ENCODE measurements around the gene PLCB4. TPM values are rescaled to one million over a fixed set of nuclear protein-coding genes. Genes with fewer than 3 reads are reported as not detected.

Gene PLCB4
- total and polyA plus RNA-seq, 8 donors = 6.2 to 15.3 (median 9.4) TPM

DNA sequence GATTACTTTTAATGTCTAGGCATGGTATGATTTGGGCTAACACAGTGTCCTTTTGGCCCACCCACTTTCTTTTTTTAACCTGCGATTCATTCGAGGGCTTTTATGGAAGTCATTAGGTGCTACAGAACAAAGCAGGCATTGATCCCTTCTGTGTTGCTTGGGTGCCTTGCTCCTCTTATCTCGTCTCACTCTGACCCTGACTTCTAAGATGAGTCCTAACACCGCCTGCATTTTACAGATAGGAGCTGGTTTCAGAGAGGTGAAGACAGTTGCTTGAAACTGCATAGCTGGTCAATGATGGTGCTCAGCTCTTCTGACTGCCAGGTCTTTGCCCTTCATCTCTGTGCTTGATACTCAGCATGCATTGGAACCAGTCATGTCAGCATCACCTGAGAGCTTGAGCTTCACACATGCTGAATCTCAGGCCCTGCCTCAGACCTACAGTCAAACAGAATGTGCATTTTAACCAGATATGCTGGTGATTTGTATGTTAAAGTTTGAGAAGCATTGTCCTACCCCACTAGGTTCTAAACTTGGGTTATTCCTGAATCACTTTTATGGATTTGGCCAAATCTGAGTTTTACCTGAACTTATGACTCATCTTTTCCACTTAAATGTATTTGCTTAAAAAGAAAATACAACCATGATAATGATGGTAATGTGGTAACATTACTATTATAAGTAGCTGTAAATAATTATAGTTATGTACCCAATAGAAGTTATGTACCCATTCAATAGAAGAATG, 142.3 kb downstream of the PLCB4 start:
- H3K27me3 ChIP-seq = no peaks in the 10 kb centered on the region
- TF ChIP-seq, protein P1, sequence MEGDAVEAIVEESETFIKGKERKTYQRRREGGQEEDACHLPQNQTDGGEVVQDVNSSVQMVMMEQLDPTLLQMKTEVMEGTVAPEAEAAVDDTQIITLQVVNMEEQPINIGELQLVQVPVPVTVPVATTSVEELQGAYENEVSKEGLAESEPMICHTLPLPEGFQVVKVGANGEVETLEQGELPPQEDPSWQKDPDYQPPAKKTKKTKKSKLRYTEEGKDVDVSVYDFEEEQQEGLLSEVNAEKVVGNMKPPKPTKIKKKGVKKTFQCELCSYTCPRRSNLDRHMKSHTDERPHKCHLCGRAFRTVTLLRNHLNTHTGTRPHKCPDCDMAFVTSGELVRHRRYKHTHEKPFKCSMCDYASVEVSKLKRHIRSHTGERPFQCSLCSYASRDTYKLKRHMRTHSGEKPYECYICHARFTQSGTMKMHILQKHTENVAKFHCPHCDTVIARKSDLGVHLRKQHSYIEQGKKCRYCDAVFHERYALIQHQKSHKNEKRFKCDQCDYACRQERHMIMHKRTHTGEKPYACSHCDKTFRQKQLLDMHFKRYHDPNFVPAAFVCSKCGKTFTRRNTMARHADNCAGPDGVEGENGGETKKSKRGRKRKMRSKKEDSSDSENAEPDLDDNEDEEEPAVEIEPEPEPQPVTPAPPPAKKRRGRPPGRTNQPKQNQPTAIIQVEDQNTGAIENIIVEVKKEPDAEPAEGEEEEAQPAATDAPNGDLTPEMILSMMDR (IDR thresholded peaks at IDR 0.05) = no peak
- H3K4me3 ChIP-seq = no peak overlapping the region
- intact Hi-C loops (cut with DNase I) = no loop called here
- ATAC-seq (no peak), DNase-seq (no peak)
- no peaks in the 10 kb centered on the region for H3K9me3 ChIP-seq
- no peak overlapping the region for H3K27ac ChIP-seq
- no peaks in the 10 kb centered on the region for H3K4me1 ChIP-seq
- H3K36me3 ChIP-seq = no peaks in the 10 kb centered on the region

DNA sequence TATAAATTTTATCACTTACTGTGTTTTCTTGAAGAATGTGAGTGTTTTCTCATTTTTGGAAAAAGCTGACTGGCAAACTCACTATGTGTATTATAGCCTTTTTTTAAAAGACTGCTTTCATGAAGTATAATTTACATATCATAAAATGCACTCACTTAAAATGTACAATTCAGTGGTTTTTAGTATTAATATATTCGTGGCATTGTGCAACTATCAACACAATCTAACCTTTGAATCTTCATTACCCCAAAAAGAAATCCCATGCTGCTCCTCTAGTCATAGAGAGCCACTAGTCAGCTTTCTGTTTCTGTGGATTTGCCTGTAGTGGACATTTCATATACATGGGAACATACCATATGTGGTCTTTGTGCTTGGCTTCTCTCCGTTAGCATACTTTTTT, 143.8 kb downstream of the PLCB4 start:
- no peak overlapping the region for H3K27ac ChIP-seq
- no peak overlapping the region for H3K4me3 ChIP-seq
- no peaks in the 10 kb centered on the region for H3K36me3 ChIP-seq
- H3K4me1 ChIP-seq = no peaks in the 10 kb centered on the region
- H3K27me3 ChIP-seq = no peaks in the 10 kb centered on the region
- no peak for DNase-seq
- TF ChIP-seq, protein P1 (IDR thresholded peaks at IDR 0.05) = no peak
- no peaks in the 10 kb centered on the region for H3K9me3 ChIP-seq
- intact Hi-C loops (cut with DNase I) = no loop called here
- ATAC-seq = no peak

DNA sequence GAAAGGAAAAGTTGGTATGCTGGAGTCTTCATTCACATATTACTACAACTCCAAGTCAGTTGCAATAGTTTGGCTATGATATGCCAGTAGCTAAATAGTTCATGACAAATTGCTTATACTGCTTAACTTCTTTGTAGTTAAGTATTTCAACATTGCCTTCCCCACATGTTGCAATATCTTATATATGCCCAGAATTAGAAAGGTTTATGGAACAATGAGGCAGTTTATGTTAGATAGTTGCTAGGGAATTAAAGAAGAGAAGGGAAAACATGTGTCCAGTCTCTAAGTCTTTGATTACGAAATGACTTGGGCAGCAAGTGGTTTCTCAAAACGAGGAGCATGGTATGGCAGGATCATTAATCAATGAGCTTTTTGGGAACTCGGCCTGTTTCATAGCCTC, 145.8 kb downstream of the PLCB4 start:
- Histone ChIP-seq H3K9me3 (no peaks in the 10 kb centered on the region), H3K4me3 (no peak overlapping the region), H3K4me1 (no peaks in the 10 kb centered on the region), H3K27ac (no peak overlapping the region), H3K36me3 (no peaks in the 10 kb centered on the region), H3K27me3 (no peaks in the 10 kb centered on the region)
- TF ChIP-seq, protein P1 (IDR thresholded peaks at IDR 0.05) = no peak
- peak in 2 of 4 donors; percentile 79 to 90 for DNase-seq
- intact Hi-C loops (cut with DNase I) = no loop called here
- peak; percentile 64 for ATAC-seq

DNA sequence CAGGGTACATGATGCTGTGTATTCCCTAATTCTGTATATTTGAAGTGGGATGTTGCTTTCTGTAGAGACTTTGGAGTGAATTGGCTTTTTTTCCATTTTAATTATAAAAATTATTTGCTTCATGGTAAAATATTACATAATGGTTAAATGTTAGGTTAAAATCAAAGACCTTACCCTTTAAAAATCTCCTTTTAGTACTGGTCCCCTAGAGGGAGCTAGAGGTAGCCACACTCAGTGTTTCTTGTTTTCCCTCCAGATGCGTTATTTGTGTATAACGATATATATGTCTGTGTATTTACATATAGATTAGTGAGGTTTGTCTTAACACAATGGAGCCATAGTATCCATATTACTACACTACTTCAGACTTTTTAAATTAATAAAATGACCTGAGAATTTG, 146.7 kb downstream of the PLCB4 start:
- Histone ChIP-seq H3K27me3 (no peaks in the 10 kb centered on the region), H3K4me3 (no peak overlapping the region), H3K4me1 (no peaks in the 10 kb centered on the region), H3K27ac (no peak overlapping the region), H3K36me3 (no peaks in the 10 kb centered on the region), H3K9me3 (no peaks in the 10 kb centered on the region)
- ATAC-seq = no peak
- intact Hi-C loops (cut with DNase I) = no loop called here
- TF ChIP-seq, protein P1 (IDR thresholded peaks at IDR 0.05) = no peak
- peak in 1 of 4 donors; percentile 16 for DNase-seq

DNA sequence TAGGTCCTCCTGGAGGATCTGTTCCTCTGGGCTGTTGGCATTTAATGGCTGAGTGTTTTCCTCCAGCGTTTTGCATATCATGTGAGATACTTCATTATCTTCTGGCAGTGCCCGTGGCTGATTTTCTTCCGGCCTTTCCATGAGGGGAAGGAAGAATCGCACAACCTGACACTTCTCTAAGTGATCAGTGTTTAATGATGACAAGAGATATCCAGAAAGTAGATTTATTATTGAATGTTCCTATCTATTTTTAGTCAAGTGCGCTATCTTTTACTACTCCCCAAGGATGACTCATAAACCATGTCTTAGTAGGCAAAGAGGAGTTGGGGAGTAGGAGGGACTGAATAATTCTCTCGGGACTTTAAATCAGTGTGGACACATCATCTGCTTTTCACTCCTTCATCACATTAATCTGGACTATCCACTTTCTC, 149.7 kb downstream of the PLCB4 start:
- Histone ChIP-seq H3K4me1 (no peaks in the 10 kb centered on the region), H3K4me3 (no peak overlapping the region), H3K36me3 (no peaks in the 10 kb centered on the region), H3K27me3 (no peaks in the 10 kb centered on the region), H3K9me3 (no peaks in the 10 kb centered on the region), H3K27ac (no peak overlapping the region)
- intact Hi-C loops (cut with DNase I) = no loop called here
- TF ChIP-seq, protein P1 (IDR thresholded peaks at IDR 0.05) = no peak
- DNase-seq = no peak
- peak; percentile 50 for ATAC-seq
